Adrenal gland (tissue), 12 donors: ENCODE data around the gene KIF21B. TPM values are rescaled to one million over a fixed set of nuclear protein-coding genes. Genes with fewer than 3 reads are reported as not detected.

Experiments used
- DNase-seq, 7 donors: peaks; one replicate each; pipeline ENCODE4 v3.0.0-alpha.2; 2019 to 2020
- H3K27ac ChIP-seq, 5 donors: fragments of 200-600 bp; sonication (generic) in 4 of 5; 1 replicate in 3 of 5; 2 replicates in 2 of 5; pipeline versions ENCODE4 v1.5.1 to v1.8.0; 2016 to 2020; ENCODE audit warnings: mild to moderate bottlenecking in 1 of 5
- H3K27me3 ChIP-seq: fragments of 200-600 bp; 2 replicates; pipeline ENCODE4 v1.8.0; 2021
- H3K36me3 ChIP-seq, 2 donors: fragments of 200-600 bp; replicated peaks in 1 of 2; 1 replicate in 1 of 2; 2 replicates in 1 of 2; pipeline versions ENCODE4 v1.5.1 to v1.8.0; 2018 to 2022
- H3K4me1 ChIP-seq, 2 donors: fragments of 200-600 bp; replicated peaks in 1 of 2; 1 replicate in 1 of 2; 2 replicates in 1 of 2; pipeline versions ENCODE4 v1.5.1 to v1.8.0; 2018 to 2021
- H3K4me3 ChIP-seq, 4 donors: fragments of 200-600 bp; sonication (generic) in 3 of 4; one replicate each; pipeline ENCODE4 v1.5.1; 2016 to 2018
- H3K9me3 ChIP-seq, 3 donors: fragments of 200-600 bp; sonication (generic) in 1 of 3; replicated peaks in 1 of 3; 1 replicate in 2 of 3; 2 replicates in 1 of 3; pipeline versions ENCODE4 v1.5.1 to v1.8.0; 2016 to 2021
- POLR2A ChIP-seq, 2 donors: fragments of 450-650 bp; IDR thresholded peaks; one replicate each; pipeline ENCODE4 v1.6.1; 2017; ENCODE audit warnings: antibody characterized with exemption in 2 of 2, mild to moderate bottlenecking in 2 of 2, moderate library complexity in 1 of 2
- WGBS, 4 donors: extraction: QIAGEN DNeasy Blood & Tissue Kit in 2 of 4; methylation state at CpG; one replicate each; pipeline versions ENCODE4 v1.1.5 to v1.1.7; 2013 to 2017; 5-methylcytosine and 5-hydroxymethylcytosine counted together
- intact Hi-C, 2 donors: fragments of 100-400 bp; cut with DNase I; formaldehyde crosslinking; loops; one replicate each; pipeline versions ENCODE4 v1.14.1 to v1.15.0; 2022 to 2023
- polyA plus RNA-seq, 3 donors: library from polyadenylated mRNA; stranded (reverse); fragments of 200-250 nt in 2 of 3; fragments of 350-450 nt in 1 of 3; fragmentation: Illumina TruSeq in 1 of 3; extraction: RNeasy Lipid Tissue Mini Kit (QIAGEN cat#74804) in 1 of 3; gene quantifications; one replicate each; pipeline ENCODE4 v1.2.3, GENCODE V29; 2013 to 2014
- total RNA-seq, 9 donors: library from RNA; depleted of rRNA in 4 of 9; stranded (reverse); fragments of >200 nt in 4 of 9; fragments of 120-200 nt in 1 of 9; fragmentation: NEBNext Ultra II Directional in 1 of 9; extraction: Animal tissue kit (Norgen Biotek cat#: 25700) in 1 of 9; gene quantifications; one replicate each; pipeline versions ENCODE4 v1.1.0 to v1.2.4, GENCODE V29; 2013 to 2023
- TF ChIP-seq, protein P1 (sequence below), 6 experiments: fragments of 450-650 bp in 4 of 6; fragments of 200-600 bp in 2 of 6; sonication (generic) in 1 of 6; IDR thresholded peaks; 1 replicate in 5 of 6; 2 replicates in 1 of 6; pipeline versions ENCODE4 v1.5.1 to v1.8.0; 2016 to 2021; ENCODE audit warnings: antibody characterized with exemption in 6 of 6, mild to moderate bottlenecking in 2 of 6, moderate library complexity in 1 of 6
- donor health status: healthy with polysubstance abuse.
- donor health status: Bipolar disorder and iron deficiency.
- donor health status: DM: yes; HTN: yes; CAD: no.
- donor health status: DM: no; HTN: no; CAD: no.
- donor health status: DM: no; HTN: no; CAD: no.
- donor health status: DM: yes; HTN: yes; CAD: no.

The KIF21B gene
- total and polyA plus RNA-seq, 12 donors, result 0.28 to 2.8 (median 1.3) TPM

DNA sequence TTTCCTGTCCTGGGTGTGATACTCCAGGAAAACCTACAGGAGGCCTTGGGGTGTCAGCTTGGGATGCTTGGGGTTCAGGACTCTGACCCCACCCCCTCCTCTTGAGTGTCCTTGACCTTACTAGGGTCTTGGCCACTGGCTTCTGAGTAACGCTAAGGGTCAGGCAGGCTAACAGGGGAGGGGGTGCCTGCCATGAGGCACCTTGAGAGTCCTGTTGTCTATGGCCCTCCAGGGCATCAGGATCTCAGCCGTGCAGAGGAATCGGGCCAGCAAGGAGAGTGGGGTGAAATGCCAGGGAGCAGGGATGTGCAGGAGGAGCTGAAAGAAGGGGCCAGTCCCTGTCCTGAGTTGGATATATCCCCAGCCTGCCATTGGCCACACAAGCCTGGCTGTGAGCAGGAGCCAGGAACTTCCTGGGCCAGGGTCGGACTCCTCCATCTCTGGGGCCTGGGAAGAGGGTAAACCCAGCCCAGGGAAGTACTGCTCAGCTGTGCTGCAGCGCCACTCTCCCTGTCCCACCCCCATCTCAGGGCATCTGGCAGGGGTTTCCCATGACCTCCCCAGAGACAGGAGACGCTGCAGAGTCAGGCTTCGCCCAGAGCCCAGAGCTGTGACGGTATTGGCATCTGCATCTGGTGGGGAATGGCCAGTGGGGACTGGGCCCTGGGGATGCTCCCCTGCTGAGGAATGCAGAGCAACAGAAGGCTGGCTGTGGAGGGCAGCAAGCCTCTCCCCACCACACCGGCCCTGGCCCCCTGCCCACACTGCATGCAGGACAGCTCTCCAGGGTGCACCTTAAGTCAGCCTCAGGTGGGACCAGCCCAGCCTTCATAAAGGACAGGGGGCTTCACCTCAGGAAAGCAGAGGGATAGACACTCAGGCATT lies 6.3 kb downstream of the KIF21B start:
- Histone ChIP-seq H3K36me3 (no peaks in the 10 kb centered on the region), H3K27ac (no peak overlapping the region), H3K27me3 (no peaks in the 10 kb centered on the region), H3K4me3 (no peak overlapping the region), H3K4me1 (peaks cover 0 to 20% of the 10 kb centered on the region in 2 donors), H3K9me3 (no peaks in the 10 kb centered on the region)
- intact Hi-C loops, result no loop called here
- TF ChIP-seq, protein P1, sequence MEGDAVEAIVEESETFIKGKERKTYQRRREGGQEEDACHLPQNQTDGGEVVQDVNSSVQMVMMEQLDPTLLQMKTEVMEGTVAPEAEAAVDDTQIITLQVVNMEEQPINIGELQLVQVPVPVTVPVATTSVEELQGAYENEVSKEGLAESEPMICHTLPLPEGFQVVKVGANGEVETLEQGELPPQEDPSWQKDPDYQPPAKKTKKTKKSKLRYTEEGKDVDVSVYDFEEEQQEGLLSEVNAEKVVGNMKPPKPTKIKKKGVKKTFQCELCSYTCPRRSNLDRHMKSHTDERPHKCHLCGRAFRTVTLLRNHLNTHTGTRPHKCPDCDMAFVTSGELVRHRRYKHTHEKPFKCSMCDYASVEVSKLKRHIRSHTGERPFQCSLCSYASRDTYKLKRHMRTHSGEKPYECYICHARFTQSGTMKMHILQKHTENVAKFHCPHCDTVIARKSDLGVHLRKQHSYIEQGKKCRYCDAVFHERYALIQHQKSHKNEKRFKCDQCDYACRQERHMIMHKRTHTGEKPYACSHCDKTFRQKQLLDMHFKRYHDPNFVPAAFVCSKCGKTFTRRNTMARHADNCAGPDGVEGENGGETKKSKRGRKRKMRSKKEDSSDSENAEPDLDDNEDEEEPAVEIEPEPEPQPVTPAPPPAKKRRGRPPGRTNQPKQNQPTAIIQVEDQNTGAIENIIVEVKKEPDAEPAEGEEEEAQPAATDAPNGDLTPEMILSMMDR (IDR thresholded peaks at IDR 0.05), result no peak
- TF ChIP-seq POLR2A (IDR thresholded peaks at IDR 0.05), result no peak
- DNase-seq, result no peak
- WGBS, 4 donors, result 82 to 92% (median 86%) methylated on average over 5 to 9 of the region's 9 CpGs

DNA sequence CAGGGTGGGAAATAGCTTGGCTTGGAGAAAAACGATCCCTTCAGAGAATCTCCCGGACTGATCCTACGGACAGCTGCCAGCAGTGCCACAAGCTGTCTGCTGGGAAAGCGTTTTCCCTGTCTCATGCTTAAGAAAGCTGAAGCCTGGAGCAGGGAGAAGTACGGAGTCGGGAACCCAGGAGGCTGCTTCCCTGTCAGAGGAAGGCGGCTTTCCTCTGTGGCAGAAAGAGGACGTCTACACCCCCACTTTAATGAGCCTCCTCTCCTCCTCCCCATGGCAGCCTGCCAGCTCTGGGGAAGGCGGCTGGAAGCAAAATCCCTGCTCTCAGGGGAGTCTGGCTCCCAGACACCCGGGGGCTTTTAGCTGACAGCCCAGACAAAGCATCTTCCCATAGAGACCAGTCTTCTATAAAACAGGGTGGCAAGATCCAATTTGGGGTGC lies 7.3 kb downstream of the KIF21B start:
- no peak for TF ChIP-seq POLR2A (IDR thresholded peaks at IDR 0.05)
- TF ChIP-seq, protein P1 (IDR thresholded peaks at IDR 0.05), result no peak
- intact Hi-C loops, result no loop called here
- no peak overlapping the region for H3K4me3 ChIP-seq
- 24 to 29% (median 27%) methylated on average over 6 to 10 of the region's 10 CpGs for whole genome bisulfite sequencing, 4 donors
- H3K27me3 ChIP-seq, result no peaks in the 10 kb centered on the region
- H3K4me1 ChIP-seq, result peaks cover 0 to 20% of the 10 kb centered on the region in 2 donors
- H3K36me3 ChIP-seq, result no peaks in the 10 kb centered on the region
- H3K9me3 ChIP-seq, result no peaks in the 10 kb centered on the region
- peak in 2 of 7 donors; percentile 21 to 33 for DNase-seq
- H3K27ac ChIP-seq, result no peak overlapping the region

DNA sequence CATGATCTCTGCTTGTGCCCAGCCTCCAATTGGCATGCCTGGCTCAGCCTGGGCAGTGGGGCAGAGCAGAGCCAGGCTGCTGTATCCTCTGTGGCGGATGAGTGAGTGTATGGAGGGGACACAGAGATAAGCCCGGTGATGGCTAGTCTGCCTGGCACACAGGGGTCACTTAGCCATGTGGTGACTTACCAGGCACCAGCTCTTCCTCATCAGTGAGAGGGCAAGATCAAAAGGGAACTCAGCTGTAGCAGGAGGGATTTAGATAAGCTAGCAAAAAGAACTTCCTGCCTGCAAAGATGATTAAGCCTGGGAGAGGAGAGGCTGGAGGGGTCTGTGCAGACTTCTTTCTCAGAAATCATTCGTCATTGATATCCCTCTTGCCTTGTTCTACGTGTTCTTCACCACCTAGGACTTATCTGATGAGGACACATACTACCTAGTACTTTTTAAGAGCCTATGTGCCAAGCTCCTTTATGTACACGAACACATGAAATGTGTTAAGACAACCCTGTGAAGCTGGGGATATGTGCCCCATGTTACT lies 7.9 kb downstream of the KIF21B start:
- DNase-seq, result no peak
- TF ChIP-seq, protein P1 (IDR thresholded peaks at IDR 0.05), result no peak
- TF ChIP-seq POLR2A (IDR thresholded peaks at IDR 0.05), result no peak
- intact Hi-C loops, result no loop called here
- 42 to 56% (median 53%) methylated on average over 5 of the region's 5 CpGs for WGBS, 4 donors
- Histone ChIP-seq H3K4me1 (peaks cover 0 to 20% of the 10 kb centered on the region in 2 donors), H3K27ac (no peak overlapping the region), H3K4me3 (no peak overlapping the region), H3K36me3 (no peaks in the 10 kb centered on the region), H3K27me3 (no peaks in the 10 kb centered on the region), H3K9me3 (no peaks in the 10 kb centered on the region)

DNA sequence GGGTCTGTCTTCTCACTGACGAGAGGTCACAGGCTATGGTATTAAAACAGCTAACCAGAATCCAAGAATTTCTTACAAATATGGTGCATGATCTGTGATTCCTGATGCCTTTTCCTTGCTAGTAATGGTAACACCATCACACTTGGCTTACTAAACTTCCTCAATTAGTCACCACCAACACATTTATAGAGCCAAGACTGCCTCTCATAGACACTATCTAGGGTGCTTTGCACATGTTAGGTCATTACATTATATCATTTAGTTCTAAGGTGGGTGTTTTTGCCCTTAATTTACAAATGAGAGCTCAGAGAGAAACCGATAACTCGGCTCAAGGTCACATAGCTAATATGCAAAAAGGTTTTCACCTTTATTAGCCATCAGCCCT lies 8.7 kb downstream of the KIF21B start:
- no peak for DNase-seq
- 67 to 77% (median 72%) methylated on average over 3 of the region's 3 CpGs for WGBS, 4 donors
- Histone ChIP-seq H3K27ac (no peak overlapping the region), H3K36me3 (no peaks in the 10 kb centered on the region), H3K4me3 (no peak overlapping the region), H3K4me1 (peaks cover 0 to 20% of the 10 kb centered on the region in 2 donors), H3K27me3 (no peaks in the 10 kb centered on the region), H3K9me3 (no peaks in the 10 kb centered on the region)
- TF ChIP-seq, protein P1 (IDR thresholded peaks at IDR 0.05), result no peak
- TF ChIP-seq POLR2A (IDR thresholded peaks at IDR 0.05), result no peak
- intact Hi-C loops, result no loop called here
